ENCODE results near the gene H1-8. TPM values are rescaled to one million over a fixed set of nuclear protein-coding genes. Genes with fewer than 3 reads are reported as not detected.

H1-8 gene
- total RNA-seq, 1 experiment from 2014 or later, result not detected

- Histone ChIP-seq H3K4me1 (ENCODE audit: insufficient read depth, low read length) (no peaks in the 10 kb centered on the region; the same call in 1 of the 2 replicates), H3K79me2 (ENCODE audit: low read length) (no peaks in the 10 kb centered on the region), H3K4me3 (ENCODE audit: low read length) (no peak overlapping the region), H3K27me3 (ENCODE audit: low read length) (no peaks in the 10 kb centered on the region), H3K9me3 (ENCODE audit: low read length) (no peaks in the 10 kb centered on the region), H3K27ac (ENCODE audit: low read length) (no peak overlapping the region), H3K9ac (ENCODE audit: low read length) (no peak overlapping the region), H3K4me2 (ENCODE audit: low read length) (no peak overlapping the region), H2AFZ (ENCODE audit: low read length) (no peak overlapping the region), H4K20me1 (ENCODE audit: low read length) (no peaks in the 10 kb centered on the region), H3K9me2 (replicated peaks; ENCODE audit: low read length) (no peaks in the 10 kb centered on the region), H3F3A (ENCODE audit: low read length, unreplicated experiment) (no peaks in the 10 kb centered on the region), H3K36me3 (ENCODE audit: low read depth, low read length) (no peaks in the 10 kb centered on the region)
- intact Hi-C loops (cut with micrococcal nuclease), result no loop called here
- TF ChIP-seq EZH2 (IDR thresholded peaks at IDR 0.05; ENCODE audit: low read length, unreplicated experiment), result no peak
- TF ChIP-seq EZH2phosphoT487 (IDR thresholded peaks at IDR 0.05; ENCODE audit: borderline replicate concordance, low read length), result no peak
- no peak for TF ChIP-seq CTCF (conservative IDR thresholded peaks at IDR 0.05; ENCODE audit: low read depth, low read length)
- ChIA-PET CTCF (interaction anchor here (0.6 kb wide), 1 partner anchor 37 kb away, joined by 3 read pairs; no protein-coding TSS in a partner anchor), POLR2A (ENCODE audit: unreplicated experiment) (no interaction called here)
- DNase-seq (no peak), ATAC-seq (no peak)
- no TSS peak for BruUV-seq (replicated peaks)
Measured at GRCh38 chr3:129547241-129547640, 4.3 kb downstream of the H1-8 start.

- Histone ChIP-seq H3K9ac (ENCODE audit: low read length) (no peak overlapping the region), H3K36me3 (ENCODE audit: low read depth, low read length) (no peaks in the 10 kb centered on the region), H3K79me2 (ENCODE audit: low read length) (no peaks in the 10 kb centered on the region), H3F3A (ENCODE audit: low read length, unreplicated experiment) (no peaks in the 10 kb centered on the region), H3K27ac (ENCODE audit: low read length) (no peak overlapping the region), H3K4me2 (ENCODE audit: low read length) (no peak overlapping the region), H3K27me3 (ENCODE audit: low read length) (no peaks in the 10 kb centered on the region), H2AFZ (ENCODE audit: low read length) (no peak overlapping the region), H4K20me1 (ENCODE audit: low read length) (no peaks in the 10 kb centered on the region), H3K4me3 (ENCODE audit: low read length) (no peak overlapping the region), H3K9me2 (replicated peaks; ENCODE audit: low read length) (no peaks in the 10 kb centered on the region), H3K4me1 (ENCODE audit: insufficient read depth, low read length) (no peaks in the 10 kb centered on the region; the same call in 1 of the 2 replicates), H3K9me3 (ENCODE audit: low read length) (no peaks in the 10 kb centered on the region)
- POLR2A ChIA-PET (ENCODE audit: unreplicated experiment), result no interaction called here
- DNase-seq (no peak), ATAC-seq (no peak)
- CTCF ChIA-PET, result no interaction called here
- TF ChIP-seq CTCF (conservative IDR thresholded peaks at IDR 0.05; ENCODE audit: low read depth, low read length), result no peak
- BruUV-seq (replicated peaks), result no TSS peak
- intact Hi-C loops (cut with micrococcal nuclease), result no loop called here
Measured at GRCh38 chr3:129548104-129548965, 5.4 kb downstream of the H1-8 start.

Measured in PC-3 (cell line).